PFSK-1 (cell line): Measurements from ENCODE around the gene NKAIN4.

Source experiments
- FOXP2 ChIP-seq: optimal IDR thresholded peaks from 2 replicates; pipeline ENCODE3; 2011; ENCODE audit warnings: borderline replicate concordance, control low read depth, inconsistent platforms; ENCODE audit not compliant: insufficient read depth; ENCODE audit errors: extremely low read length, extremely low read depth
- POLR2AphosphoS5 ChIP-seq: IDR thresholded peaks from 2 replicates; pipeline ENCODE4 v1.6.1; 2012; ENCODE audit warnings: low read depth, mild to moderate bottlenecking, control low read depth, low read length, moderate library complexity
- SIN3A ChIP-seq: IDR thresholded peaks from 2 replicates; pipeline ENCODE4 v1.6.1; 2012; ENCODE audit warnings: mild to moderate bottlenecking, low read length, moderate library complexity, borderline replicate concordance; ENCODE audit not compliant: insufficient read depth
- TAF1 ChIP-seq: IDR thresholded peaks from 2 replicates; pipeline ENCODE4 v1.6.1; 2012; ENCODE audit warnings: low read length, control low read depth, borderline replicate concordance; ENCODE audit not compliant: insufficient read depth
- TF ChIP-seq, protein P1 (sequence below), 2 experiments: IDR thresholded peaks; 2 replicates each; pipeline versions ENCODE4 v1.6.1 to v1.8.0; 2011 to 2012; ENCODE audit warnings: low read depth in 2 of 2, low read length in 2 of 2, control low read depth in 1 of 2, inconsistent platforms in 1 of 2, mild to moderate bottlenecking in 1 of 2, moderate library complexity in 1 of 2; ENCODE audit not compliant: insufficient read depth in 1 of 2

Gene NKAIN4

DNA sequence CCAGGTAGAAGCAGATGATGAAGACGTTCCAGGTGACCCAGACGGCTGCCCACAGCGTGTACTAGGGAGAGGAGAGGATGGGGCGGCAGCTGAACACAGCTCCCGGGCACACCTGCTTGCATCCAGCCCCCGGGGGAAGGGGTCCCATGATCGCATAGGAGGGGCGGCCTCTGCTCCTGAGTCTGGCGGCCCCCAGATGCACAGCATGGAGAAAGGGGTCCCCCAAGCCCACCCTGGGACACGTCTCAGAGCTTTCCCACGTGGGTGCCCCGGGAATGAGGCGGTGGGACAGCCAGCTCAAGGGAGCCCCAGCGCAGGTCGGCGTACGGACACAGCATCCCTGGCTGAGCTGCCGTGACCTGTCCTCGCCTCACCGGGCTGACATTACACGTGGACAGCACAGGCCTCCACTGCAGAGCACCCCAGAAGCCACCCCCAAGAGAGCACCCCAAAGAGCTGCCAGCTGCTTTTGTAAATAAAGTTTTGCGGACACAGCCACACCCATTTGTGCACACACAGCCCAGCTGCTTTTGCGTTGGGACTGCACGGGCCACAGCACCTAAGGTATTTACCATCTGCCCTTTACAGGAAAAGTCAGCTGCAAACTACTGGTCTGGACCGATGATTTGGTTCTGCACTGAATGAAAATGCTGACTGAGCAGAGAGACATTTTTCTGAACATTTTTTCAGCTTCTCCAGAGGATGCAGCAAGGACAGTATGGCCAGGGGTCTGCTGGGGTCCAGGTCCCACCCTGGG lies 5.2 kb downstream of the NKAIN4 start:
- TF ChIP-seq SIN3A (no peak), POLR2AphosphoS5 (no peak), FOXP2 (no peak), TAF1 (no peak)
- TF ChIP-seq, protein P1, sequence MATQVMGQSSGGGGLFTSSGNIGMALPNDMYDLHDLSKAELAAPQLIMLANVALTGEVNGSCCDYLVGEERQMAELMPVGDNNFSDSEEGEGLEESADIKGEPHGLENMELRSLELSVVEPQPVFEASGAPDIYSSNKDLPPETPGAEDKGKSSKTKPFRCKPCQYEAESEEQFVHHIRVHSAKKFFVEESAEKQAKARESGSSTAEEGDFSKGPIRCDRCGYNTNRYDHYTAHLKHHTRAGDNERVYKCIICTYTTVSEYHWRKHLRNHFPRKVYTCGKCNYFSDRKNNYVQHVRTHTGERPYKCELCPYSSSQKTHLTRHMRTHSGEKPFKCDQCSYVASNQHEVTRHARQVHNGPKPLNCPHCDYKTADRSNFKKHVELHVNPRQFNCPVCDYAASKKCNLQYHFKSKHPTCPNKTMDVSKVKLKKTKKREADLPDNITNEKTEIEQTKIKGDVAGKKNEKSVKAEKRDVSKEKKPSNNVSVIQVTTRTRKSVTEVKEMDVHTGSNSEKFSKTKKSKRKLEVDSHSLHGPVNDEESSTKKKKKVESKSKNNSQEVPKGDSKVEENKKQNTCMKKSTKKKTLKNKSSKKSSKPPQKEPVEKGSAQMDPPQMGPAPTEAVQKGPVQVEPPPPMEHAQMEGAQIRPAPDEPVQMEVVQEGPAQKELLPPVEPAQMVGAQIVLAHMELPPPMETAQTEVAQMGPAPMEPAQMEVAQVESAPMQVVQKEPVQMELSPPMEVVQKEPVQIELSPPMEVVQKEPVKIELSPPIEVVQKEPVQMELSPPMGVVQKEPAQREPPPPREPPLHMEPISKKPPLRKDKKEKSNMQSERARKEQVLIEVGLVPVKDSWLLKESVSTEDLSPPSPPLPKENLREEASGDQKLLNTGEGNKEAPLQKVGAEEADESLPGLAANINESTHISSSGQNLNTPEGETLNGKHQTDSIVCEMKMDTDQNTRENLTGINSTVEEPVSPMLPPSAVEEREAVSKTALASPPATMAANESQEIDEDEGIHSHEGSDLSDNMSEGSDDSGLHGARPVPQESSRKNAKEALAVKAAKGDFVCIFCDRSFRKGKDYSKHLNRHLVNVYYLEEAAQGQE (IDR thresholded peaks at IDR 0.05; ENCODE audit: insufficient read depth in 1 of 2, low read depth in 2 of 2, low read length in 2 of 2), result no peak

DNA sequence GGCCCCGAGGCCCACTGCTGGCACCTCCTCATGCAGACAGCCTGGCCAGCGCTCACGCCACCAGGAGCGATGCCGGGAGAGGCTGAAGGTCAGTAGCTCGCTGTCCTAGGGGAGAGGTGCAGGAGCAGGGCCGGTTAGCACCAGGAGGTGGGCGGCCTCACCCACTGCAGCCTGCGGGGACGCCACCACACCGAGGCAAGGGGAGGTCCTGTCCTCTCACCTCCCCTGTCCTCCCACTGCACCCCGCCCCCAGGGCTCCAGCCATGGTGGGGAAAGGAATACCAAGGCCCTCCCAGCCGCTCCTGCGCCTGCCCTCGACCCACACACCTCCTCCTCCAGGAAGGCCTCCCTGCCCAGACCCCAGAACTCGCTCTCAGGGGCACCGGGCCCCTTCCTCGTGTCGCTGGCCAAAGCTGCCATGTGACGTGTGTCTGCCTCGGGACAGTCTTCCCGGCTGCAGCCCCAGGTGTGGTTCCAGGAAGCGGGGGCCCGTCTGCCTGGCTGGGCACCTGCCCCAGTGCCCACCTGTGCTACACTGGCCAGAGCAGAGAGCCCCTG lies 6.5 kb downstream of the NKAIN4 start:
- TF ChIP-seq, protein P1 (IDR thresholded peaks at IDR 0.05; ENCODE audit: insufficient read depth in 1 of 2, low read depth in 2 of 2, low read length in 2 of 2), result no peak
- no peak for TF ChIP-seq POLR2AphosphoS5
- no peak for TF ChIP-seq SIN3A
- TF ChIP-seq TAF1, result no peak
- TF ChIP-seq FOXP2, result no peak

DNA sequence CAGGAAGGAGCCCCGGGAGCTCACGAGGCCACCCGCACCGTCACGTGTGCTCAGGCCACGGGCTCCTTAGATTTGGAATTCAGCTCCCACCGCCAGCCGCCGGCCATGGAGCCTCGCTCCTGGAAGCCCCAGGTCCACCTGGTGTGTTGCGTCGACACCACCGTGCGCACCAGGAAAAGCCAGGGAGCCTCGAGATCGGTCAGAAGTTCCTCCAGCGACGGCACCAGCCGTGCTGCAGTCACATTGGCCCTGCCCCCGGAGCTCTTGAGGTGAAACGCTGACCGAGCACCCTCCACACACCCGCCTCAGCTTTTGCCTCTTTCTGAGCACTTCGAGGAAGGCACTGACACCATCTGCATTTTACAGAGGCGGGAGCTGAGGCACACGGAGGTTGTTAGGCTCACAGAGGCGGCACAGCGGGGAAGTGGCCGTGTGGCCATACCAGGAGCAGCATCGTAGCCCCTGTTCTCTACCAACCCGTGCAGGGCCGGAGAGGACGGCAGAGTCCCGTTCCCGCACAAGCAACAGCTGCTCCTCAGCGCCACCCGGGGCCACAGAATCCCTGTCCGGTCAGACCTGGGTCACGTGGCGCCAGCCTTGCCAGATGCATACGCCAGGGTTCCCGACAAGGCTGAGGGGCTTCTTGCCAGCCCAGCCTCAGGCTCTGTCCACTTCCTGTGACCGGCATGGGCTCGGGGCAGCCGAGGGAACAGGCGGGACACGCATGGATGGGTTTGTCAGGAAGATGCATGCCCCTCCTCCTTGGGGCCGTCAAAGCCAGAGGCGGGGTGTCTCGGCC lies 7.6 kb downstream of the NKAIN4 start:
- TF ChIP-seq POLR2AphosphoS5, result no peak
- no peak for TF ChIP-seq TAF1
- TF ChIP-seq SIN3A, result no peak
- TF ChIP-seq, protein P1 (IDR thresholded peaks at IDR 0.05; ENCODE audit: insufficient read depth in 1 of 2, low read depth in 2 of 2, low read length in 2 of 2), result no peak

DNA sequence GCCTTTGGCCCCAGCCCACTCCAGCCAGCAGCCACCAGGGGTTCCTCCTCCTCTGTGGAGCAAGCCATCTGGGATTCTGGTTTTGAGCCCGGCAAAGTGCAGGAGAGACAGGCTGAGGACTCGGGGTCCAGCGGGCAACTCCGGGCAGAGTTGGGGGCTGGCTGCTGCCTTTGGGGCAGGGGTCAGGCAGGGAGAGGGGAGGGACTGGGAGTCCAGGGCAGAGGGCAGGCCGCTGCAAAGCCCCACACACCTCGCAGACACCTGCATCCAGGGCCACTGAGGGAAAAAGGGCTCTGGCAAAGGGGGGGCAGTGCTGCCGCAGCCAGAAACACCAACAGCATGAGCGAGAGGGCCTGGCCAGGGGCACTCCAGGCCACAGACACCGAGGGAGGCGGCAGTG lies 9.8 kb downstream of the NKAIN4 start:
- TF ChIP-seq POLR2AphosphoS5 (no peak), FOXP2 (no peak), TAF1 (no peak), SIN3A (no peak)
- TF ChIP-seq, protein P1 (IDR thresholded peaks at IDR 0.05; ENCODE audit: insufficient read depth in 1 of 2, low read depth in 2 of 2, low read length in 2 of 2), result no peak
